GM10266 (cell line): Measurements from ENCODE around the gene DTWD2.

ENCODE experiments used
- DNase-seq: peaks from one replicate; pipeline ENCODE4 v3.0.0; 2012; ENCODE audit errors: extremely low spot score
- TF ChIP-seq, protein P1 (sequence below): IDR thresholded peaks from 2 replicates; pipeline ENCODE4 v1.5.1; 2012; ENCODE audit warnings: mild to moderate bottlenecking, low read depth; ENCODE audit not compliant: control insufficient read depth, insufficient read depth; ENCODE audit errors: missing control alignments

DTWD2 gene

DNA sequence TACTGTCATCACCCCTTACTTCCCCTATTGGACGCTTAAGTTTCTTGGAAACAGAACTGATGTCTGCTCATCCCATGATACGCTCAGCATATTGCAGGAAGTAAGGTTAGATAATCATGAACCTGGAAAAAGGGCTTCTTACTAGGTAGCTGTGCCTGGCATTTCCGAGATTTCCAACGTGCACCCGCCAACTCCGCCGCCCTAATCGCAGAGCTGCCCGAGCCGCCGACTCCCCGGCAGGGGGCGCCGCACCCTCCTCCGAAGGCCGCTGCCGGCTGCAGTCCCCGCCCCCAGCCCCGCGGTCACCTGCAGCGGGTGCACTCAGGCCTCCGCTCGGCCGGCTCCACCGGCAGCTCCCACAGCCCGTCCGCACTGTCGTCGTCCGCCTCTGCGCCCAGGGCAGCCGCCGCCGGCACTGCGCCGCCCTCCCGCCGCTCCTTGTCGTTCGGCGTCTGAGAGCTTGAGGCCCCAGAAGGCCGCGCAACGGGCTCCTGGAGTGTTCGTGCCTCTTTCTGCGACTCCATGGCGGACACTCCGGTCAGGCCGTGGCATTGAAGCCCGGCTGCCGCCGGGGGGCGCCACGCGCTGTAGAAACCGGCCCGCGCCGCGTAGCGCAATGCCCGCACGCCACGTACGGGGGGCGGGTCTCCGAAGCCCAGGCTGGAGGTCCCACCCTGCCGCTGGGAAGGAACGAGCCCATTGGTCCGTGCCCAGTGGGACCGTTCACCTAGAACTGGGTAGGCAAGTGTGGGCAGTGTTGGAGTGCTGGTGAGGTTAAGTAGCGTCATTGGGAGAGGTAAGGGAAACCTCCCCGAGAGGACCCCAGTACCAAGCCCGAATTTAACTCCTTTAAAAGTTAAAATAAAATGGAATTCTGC is at the start of gene DTWD2:
Gene DTWD2 (minus strand): TSS at position 560 of the 878 bp plus-strand sequence. CDS start 36 bp downstream, at position 524.
- DNase-seq = peak; percentile 95
- TF ChIP-seq, protein P1, sequence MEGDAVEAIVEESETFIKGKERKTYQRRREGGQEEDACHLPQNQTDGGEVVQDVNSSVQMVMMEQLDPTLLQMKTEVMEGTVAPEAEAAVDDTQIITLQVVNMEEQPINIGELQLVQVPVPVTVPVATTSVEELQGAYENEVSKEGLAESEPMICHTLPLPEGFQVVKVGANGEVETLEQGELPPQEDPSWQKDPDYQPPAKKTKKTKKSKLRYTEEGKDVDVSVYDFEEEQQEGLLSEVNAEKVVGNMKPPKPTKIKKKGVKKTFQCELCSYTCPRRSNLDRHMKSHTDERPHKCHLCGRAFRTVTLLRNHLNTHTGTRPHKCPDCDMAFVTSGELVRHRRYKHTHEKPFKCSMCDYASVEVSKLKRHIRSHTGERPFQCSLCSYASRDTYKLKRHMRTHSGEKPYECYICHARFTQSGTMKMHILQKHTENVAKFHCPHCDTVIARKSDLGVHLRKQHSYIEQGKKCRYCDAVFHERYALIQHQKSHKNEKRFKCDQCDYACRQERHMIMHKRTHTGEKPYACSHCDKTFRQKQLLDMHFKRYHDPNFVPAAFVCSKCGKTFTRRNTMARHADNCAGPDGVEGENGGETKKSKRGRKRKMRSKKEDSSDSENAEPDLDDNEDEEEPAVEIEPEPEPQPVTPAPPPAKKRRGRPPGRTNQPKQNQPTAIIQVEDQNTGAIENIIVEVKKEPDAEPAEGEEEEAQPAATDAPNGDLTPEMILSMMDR = peak; percentile 97

DNA sequence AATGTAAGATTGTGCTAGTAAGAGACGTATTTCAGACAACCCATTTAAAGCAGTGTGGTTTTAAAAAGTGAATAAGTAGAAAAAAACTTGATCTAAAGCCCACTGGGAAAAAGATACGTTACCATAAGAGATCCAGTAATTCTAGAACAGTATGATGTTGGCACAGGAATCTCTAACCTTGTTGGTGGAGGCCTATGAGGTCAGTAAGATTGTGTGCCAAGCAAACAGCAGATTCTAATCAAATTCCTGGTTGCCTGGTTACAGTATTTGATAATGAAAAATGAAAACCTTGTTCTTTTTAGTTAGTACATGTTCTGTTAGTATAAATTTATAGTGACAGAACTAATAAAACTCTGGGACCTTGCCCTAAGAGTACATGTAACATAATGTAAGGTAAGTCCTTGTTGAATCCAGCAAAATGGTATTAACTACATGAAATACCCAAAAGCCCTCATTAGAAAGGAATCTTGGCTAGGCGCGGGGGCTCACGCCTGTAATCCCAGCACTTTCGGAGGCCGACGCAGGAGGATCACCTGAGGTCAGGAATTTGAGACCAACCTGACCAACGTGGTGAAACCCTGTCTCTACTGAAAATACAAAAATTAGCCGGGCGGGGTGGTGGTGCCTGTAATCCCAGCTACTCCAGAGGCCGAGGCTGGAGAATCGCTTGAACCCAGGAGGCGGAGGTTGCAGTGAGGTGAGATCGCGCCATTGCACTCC is 49.3 kb upstream of the DTWD2 start:
- no peak for DNase-seq
- TF ChIP-seq, protein P1 = no peak

DNA sequence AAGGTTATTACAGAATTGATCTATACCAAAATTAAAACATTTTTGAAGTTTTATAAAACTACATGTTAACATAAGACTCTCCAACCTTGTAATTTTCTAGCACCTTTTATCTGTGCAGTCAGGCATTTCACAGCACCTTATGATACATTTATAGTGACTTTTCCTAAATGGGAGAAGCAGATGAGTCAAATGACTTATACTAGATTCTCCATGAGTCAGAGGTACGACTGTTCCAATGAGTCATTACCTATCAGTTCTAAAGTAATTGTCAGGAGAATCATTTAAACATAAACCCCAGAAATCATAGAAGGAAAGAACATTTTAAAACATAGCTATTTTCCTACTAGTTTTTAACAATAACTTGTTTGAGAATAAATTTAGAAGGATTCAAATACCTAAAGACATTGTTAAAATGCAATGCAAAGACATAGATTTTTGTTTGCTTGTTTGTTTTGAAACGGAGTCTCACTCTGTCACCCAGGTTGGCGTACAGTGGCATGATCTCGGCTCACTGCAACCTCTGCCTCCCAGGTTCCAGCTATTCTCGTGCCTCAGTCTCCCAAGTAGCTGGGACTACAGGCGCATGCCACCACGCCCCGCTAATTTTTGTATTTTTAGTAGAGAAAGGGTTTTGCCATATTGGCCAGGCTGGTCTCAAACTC is 47.9 kb upstream of the DTWD2 start:
- TF ChIP-seq, protein P1 = no peak
- no peak for DNase-seq

DNA sequence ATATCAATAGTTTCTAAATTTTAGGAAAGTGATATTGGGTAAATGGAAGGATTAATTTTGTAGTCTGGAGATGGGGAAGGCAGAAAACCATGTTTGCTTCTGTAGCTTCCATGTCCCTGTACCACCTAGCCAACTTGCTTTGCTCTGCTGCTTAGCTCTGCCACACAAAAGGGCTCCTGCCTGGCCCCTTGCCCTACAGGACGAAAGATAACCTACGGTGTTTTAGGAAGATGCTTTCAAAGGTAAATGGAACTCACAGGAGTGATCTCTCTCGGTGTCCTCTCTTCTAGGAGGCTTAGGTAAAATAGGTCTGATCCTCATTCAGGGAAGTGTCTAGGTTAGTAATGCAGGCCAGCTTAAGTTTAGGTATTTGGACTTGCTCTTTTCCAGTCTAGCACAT is 44.8 kb upstream of the DTWD2 start:
- TF ChIP-seq, protein P1 = no peak
- no peak for DNase-seq

GRCh38 chr5:119032656-119033055 is 44.3 kb upstream of the DTWD2 start:
- TF ChIP-seq, protein P1 = no peak
- no peak for DNase-seq

DNA sequence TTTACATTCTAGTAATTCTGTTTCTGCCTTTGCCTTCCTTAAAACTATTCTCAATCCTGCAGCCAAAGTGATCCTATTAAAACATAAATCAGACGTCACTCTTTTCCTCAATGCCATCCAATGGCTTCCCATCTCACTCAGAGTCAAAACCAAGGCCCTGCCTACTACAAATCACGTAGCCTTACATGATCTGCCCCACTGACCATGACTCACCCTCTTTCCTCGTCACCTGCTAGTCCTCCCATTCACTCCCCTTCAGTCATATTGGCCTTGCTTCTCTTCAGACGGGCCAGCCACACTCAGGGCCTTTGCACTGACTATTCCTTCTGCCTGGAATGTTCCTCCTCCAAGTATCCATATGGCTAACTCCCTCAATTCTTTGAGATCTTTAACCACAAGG is 43.6 kb upstream of the DTWD2 start:
- TF ChIP-seq, protein P1 = no peak
- peak; percentile 44 for DNase-seq
